Mammary epithelial cell (primary cell): Measurements from ENCODE around the gene GNB5.

Source experiments
- EZH2 ChIP-seq: IDR thresholded peaks from 2 replicates; pipeline ENCODE4 v1.6.1; 2012; ENCODE audit warnings: low read length, inconsistent platforms, borderline replicate concordance
- TF ChIP-seq, protein P1 (sequence below), 2 donors: IDR thresholded peaks in 1 of 2; conservative IDR thresholded peaks in 1 of 2; 2 replicates each; pipeline ENCODE4 v1.5.1; 2011 to 2012; ENCODE audit warnings: inconsistent platforms in 2 of 2, low read length in 2 of 2, mild to moderate bottlenecking in 2 of 2, control low read depth in 1 of 2, low read depth in 1 of 2; ENCODE audit not compliant: insufficient read depth in 1 of 2; ENCODE audit errors: extremely low read depth in 1 of 2

GRCh38 chr15:52150043-52150825 is 41.0 kb downstream of the GNB5 start:
- TF ChIP-seq, protein P1, sequence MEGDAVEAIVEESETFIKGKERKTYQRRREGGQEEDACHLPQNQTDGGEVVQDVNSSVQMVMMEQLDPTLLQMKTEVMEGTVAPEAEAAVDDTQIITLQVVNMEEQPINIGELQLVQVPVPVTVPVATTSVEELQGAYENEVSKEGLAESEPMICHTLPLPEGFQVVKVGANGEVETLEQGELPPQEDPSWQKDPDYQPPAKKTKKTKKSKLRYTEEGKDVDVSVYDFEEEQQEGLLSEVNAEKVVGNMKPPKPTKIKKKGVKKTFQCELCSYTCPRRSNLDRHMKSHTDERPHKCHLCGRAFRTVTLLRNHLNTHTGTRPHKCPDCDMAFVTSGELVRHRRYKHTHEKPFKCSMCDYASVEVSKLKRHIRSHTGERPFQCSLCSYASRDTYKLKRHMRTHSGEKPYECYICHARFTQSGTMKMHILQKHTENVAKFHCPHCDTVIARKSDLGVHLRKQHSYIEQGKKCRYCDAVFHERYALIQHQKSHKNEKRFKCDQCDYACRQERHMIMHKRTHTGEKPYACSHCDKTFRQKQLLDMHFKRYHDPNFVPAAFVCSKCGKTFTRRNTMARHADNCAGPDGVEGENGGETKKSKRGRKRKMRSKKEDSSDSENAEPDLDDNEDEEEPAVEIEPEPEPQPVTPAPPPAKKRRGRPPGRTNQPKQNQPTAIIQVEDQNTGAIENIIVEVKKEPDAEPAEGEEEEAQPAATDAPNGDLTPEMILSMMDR (conservative IDR thresholded peaks at IDR 0.05 in 1 of 2, IDR thresholded peaks at IDR 0.05 in 1 of 2; ENCODE audit: extremely low read depth in 1 of 2, insufficient read depth in 1 of 2, low read depth in 1 of 2, low read length in 2 of 2): no peak
- TF ChIP-seq EZH2: no peak
